HL-60/S4 treated with phorbol 12-myristate 13-acetate at 8.2 ng/mL for 4 days and 3 days (cell line): ENCODE data around the gene LTA.

Experiments used
- in situ Hi-C: fragments of 300-500 bp; cut with MboI; formaldehyde crosslinking; loops from 2 replicates; pipeline ENCODE4 v1.15.0; 2022; ENCODE audit warnings: low sequenced_read_pairs

The LTA gene

DNA sequence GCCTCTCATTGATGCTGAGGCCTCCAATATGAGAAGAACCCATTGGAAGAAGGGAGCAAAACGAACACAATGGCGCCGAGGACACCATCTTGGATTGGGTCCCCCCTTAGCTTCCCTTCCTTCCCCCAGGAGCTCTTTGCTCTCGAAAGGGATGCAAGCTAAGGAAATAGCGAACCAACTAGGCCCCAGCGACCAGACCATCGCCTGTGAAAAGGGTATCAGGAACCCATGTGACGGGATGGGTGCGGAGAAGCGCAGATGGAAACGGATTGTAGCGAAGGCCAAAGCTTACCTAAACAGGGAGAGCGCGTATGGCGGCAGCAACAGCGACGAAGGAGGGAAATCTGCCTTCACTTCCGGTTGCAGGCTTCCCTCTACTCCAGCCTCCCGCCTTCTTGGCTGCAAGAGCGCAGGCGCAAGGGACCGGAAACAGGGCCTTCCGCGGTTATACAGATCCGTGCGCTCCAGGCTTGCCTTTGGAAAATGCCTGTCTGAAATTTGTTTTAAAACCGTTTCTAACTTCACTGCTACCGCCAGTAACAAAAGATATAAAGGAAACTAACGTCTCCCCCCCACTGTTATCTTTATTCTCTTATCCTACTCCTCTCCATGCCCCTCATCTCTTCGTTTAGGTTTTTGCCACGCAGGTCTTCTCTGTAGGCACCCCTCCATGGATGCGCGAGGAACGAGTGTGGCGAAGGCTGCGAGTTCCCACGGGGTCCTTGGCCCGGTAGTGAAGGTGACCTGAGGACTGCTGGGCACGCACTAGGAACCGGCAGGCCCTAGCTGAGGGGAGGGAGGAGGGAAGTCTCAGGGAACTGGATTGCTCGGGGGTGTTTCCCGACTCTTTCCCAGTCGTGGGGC, 30.2 kb upstream of the LTA start, which contains the start of gene DDX39B:
Gene DDX39B (minus strand): TSS at position 346 of the 864 bp plus-strand sequence. CDS start 1,471 bp downstream, outside the sequence.
- in situ Hi-C loops = no loop called here

DNA sequence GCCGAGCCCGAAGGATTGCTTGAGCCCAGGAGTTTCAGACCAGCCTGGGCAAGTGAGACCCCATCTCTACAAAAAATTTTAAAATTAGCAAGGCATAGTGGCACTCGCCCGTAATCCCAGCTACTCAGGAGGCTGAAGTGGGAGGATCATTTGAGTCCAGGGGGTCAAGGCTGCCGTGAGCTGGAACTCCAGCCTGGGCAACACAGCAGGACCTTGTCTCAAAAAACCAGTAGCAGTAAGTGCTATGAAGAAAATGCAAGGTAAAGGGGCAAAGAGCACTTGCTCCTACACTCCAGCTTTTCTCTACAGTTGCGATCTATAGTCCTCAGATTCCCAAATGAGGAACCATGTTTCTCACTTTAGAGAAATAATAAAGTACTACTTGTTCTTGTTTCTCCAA, 28.4 kb upstream of the LTA start:
- in situ Hi-C loops = no loop called here

DNA sequence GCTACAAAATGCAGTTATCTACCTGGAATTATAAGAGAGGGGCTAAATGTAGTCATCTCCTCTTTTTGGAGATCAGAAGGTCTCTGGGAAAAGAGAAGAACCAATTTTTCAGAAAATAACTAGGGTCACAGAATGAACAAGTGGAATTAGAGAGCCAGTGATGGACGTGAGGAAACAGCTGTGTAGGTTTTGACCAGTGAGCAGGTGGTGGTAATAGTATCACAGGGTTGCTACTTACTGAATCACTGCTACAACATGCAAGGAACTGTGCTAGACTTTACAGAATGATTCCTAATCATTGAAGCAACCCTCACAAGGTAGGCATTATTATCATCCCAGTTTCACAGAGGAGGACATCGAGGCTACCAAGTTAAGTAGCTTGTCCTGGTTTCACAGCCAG, 27.4 kb upstream of the LTA start:
- in situ Hi-C loops = no loop called here

DNA sequence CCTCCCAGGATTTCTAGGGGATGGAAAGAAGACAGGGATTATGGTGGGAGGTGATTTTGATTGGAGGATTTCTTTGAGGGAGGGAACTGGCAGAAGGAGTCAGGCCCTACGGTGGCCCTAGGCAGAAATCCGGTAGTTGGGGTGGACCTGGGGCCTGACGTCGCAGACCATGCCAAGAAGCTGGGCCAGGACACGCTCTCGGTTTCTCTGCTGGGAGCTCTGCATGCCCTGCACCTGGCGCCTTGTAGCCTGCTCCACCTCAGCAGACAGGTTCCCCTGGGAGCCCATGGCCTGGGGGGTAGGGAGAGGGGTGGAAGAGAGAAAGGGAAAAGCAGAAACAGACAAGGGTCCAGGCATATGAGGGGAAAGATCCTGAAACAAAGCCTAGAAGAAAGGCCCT, 26.8 kb upstream of the LTA start:
- in situ Hi-C loops = no loop called here

DNA sequence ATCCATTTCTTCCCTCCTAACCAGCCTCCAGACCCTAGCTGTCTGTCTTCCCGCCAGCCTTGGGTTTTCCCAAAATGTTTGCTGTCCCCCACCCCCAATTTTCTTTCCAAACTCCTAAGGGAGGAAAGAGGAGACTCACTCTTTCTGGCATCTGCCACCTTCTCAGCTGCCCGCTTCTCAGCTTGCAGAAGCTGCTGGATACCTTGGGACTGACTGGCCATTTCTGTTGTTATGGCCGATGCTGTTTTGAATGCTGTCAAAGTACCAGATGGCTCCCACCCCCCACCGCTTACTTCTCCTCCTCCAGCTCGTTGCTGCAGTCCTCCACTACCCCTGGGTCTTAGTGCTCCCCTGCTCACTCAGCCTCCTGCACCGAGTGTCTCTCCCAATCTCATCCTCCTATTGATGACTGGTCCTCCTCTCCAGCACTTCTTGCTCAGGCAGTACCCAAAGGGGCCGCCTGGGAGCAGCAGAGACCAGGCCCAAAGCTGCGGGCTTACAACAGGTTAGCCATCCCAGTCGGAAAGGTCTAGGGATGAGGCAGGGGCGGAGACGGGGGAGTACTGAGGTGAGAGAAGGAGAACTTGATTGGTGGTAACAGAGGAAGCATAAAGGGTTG, 25.6 kb upstream of the LTA start, which contains the start of gene ATP6V1G2:
Gene ATP6V1G2 (minus strand): TSS at position 270 of the 619 bp plus-strand sequence. CDS start 49 bp downstream, at position 221.
- in situ Hi-C loops = no loop called here

DNA sequence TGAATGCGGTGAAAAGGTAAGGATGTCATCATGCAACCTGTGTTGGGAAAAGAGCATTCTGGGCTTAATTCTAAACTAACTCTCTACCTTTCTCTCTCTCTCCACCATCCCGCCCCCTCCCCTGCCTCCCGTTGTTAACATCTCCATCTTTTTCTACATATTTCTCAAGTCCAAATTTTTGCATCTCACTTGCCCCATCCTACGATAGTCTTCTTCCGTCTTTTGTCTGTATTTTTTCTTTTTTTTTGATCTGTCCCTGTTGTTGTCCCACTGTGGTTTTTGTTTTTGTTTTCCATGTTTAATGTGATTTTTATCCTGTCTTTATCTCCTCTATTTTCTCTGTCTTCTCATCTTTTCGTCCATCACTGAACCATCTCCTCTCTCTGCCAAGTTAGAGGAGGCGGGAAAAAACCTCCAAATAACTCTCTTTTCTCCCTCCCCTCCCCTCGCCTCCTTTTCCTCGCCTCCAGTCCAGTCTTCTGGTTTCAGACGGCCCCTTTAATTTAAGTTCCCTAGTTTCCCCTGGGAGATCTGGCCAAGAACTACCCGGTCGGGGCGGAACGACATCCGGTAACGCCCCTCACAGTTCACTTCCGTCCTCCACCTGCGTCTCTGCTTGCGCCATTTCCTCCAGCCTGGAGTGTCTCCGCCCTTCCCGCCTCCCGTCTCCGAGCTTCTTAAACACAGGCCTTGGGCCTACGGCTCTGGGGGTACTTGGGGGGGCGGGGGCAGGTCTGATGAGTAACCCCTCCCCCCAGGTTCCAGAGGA, 24.9 kb upstream of the LTA start, which contains the start of gene NFKBIL1:
Gene NFKBIL1 (plus strand): TSS at position 651 of the 769 bp plus-strand sequence. CDS start 87 bp downstream, at position 738.
- in situ Hi-C loops = no loop called here

DNA sequence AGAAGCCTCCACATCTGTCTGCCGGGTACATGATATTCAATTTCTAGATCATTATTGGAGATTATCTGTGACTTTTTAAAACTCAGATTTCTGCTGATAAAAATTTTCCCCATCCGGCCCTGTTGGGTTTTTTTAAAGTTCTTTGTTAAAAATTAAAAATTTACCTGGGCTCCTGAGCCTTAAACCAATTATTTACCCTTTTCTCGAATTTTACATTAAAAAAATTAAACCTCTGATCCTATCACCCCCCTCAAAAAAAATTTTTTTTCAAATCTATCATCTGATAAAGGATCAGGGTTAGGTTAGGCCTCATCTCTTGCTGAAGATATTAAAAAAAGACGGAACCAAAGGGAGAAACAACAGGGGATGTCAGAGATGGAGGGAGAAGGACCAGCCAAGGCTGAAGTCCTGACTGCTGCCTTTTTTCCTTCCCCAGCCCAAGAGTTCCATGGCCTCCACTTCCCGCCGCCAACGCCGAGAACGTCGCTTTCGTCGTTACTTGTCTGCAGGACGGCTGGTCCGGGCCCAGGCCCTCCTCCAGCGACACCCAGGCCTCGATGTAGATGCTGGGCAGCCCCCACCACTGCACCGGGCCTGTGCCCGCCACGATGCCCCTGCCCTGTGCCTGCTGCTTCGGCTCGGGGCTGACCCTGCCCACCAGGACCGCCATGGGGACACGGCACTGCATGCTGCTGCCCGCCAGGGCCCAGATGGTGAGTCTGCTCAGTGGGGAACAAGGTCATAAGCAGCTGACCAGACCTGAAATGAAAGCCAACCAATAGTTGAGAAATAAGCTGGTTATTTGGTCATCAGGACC, 24.2 kb upstream of the LTA start:
- in situ Hi-C loops = no loop called here

DNA sequence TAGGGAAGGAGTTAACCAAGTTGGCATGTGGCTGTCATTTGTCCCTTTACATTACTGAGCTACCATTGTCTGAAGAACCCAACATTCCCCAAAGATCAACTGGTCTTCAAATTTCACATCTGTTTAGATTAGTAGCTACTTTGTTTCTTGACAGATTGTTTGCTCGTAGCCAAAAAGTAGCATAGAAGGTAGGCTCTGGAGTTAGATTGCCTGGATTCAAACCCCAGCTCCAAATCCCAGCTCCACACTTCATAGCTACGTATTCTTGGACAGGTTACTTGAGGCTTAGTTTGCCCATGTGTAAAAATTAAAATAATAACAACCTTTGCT, 23.6 kb upstream of the LTA start:
- in situ Hi-C loops = no loop called here

DNA sequence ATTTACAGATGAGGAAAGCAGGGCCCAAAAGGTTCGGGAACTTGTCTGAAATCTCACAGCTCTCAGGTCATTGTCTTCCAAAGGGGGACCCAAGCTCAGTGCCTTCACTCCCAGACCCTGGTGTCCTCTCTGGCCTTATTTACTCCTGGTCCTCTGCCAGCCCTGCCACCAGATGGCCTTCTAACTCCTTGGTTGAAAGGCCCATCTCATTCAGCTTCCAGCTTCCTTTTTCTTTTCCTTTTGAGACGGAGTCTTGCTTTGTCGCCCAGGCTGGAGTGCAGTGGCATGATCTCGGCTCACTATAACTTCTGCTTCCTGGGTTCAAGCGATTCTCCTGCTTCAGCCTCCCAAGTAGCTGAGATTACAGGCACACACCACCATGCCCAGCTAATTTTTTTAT, 20.7 kb upstream of the LTA start:
- in situ Hi-C loops = loop anchor here (5.0 kb wide), 1 partner anchor 46 kb away; no protein-coding TSS in a partner anchor

DNA sequence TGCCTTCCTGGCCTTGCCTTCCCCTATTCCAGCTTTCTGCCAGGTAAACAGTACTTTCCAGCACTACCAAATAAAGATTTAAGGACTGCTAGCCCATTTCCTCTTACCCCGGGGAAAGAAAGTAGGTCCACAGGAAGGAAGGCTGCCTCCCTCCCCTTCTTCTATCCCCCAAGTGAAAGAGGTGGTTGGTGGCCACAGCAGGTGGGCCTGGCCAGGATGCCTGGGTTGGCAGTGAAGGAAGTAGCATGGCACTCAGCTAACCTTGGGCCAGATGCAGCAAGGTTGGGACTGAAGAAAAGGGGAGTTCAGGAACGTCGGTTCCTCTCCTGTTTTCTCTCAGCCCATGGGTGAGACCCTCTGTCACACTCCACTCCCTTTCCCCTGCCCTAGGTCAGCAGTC, 15.8 kb upstream of the LTA start:
- in situ Hi-C loops = no loop called here

DNA sequence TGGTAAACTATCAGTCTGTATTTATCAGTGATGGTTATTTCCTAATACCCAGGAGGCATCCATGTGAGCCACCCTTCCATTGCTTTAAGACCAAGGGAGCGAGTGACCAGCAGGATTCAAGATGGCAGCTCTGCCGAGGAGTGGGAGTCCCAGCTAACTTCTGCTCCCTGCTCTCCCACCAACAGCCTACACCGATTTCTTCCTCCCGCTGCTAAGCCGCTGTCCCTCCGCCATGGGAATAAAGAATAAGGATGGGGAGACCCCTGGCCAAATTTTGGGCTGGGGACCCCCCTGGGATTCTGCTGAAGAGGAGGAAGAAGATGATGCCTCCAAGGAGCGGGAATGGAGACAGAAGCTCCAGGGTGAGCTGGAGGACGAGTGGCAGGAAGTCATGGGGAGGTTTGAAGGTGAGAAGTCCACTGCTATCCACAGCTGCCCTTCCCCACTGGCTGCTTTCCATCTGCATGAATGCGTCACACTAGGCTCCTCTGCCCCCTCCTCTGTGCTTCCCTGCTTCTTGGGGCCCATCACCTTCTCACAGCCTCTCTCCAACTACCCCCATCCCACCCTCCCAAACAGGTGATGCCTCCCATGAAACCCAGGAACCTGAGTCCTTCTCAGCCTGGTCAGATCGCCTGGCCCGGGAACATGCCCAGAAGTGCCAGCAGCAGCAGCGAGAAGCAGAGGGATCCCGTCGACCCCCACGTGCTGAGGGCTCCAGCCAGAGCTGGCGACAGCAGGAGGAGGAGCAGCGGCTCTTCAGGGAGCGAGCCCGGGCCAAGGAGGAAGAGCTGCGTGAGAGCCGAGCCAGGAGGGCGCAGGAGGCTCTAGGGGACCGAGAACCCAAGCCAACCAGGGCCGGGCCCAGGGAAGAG, 14.4 kb upstream of the LTA start:
- in situ Hi-C loops = no loop called here

DNA sequence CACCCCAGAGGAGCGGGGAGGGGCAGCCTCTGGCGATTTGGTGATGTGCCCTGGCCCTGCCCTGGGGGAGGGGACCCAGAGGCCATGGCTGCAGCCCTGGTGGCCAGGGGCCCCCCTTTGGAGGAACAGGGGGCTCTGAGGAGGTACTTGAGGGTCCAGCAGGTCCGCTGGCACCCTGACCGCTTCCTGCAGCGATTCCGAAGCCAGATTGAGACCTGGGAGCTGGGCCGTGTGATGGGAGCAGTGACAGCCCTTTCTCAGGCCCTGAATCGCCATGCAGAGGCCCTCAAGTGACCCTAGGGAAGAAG, 13.8 kb upstream of the LTA start:
- in situ Hi-C loops = no loop called here

DNA sequence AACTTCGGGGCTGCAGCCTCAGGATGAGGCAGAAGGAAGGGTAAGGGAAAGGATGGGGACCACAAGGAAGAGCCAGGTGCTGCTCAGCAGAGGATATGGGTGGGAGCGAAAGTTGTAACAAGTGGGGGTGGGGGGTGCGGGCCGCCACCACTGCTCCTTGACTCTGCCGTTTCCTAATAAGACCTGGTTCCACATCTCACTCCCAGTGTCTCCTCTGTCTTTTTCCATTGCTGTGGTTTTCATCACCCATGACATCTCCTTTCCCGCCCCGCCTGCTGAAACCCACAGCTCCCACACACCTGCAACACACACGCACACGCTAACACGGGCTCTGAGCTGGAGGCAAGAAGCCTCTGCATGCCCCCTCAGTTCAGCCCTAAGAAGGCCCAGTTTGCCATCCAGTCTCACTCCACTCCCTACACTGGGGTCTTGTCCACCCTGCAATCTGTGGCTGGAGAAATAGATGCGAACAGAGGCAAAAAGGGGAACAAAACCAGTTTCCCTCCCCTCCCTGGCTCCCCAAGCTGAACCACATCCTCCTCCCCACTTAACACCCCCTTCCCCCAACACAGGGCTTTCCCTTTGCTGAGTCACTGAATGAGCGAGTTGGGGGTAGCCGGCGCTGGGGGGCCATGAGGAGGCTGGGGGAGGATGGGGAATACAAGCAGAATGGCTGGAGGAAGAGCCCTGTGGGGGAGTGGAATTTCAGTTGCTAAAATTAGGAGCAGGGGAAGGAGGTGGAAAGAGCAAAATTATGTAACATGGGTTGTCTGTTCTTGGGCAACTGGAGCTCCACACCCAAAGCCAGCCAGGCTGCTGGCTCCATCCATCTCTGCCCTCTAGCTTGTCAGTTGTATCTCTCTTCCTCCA, 13.2 kb upstream of the LTA start:
- in situ Hi-C loops = no loop called here

DNA sequence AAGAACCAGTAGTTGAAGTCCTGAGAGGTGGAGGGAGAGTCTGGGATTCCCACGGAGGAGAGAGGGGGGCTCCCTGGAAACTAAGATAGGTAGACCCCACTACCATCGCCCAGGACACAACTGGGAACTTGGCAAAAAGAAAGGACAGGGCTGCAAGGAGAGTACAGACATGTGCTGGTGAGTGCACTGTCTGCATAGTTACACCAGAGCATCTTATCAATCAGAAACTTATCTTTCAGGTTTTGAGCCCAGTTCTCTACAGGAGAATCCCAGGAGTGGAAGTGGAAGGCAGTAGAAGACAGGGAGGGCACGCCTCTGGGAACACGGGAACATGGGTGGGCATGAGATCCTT, 12.5 kb upstream of the LTA start:
- in situ Hi-C loops = no loop called here

DNA sequence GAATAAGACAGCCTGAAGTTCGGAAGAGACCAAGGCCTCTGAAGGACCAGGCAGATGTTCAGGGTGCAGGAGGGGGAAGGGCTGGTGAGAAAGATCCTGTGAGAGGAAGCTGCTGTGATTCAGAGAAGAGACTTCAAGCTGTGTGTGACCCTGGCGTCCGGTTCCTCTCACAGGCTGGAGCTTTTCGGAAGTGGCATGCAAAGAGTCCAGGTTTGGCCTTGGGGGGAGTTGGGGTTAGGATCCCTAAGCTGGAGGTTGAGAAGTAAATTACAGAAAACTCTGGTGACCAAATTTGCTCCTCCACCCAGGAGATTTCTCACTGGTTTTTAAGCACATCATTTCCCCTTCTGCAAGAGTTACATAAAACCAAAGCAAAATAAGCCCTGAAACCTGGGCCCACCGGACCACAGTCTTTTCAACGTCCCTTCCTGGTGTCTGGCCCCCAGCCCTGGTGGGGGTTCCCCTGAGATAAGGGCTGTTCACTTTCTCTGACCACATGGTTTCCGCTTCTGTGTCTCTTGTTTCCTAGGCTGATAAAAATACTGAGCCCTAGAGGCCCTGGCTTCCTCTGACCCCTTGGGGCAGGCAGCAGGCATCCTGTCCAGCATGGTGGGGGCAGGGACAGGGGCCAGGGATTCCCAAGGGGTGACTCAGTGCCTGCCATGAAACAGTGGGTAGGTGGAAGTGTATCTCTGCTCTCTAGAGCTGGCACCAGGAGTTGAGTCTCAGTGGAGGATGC, 12.0 kb upstream of the LTA start:
- in situ Hi-C loops = no loop called here

DNA sequence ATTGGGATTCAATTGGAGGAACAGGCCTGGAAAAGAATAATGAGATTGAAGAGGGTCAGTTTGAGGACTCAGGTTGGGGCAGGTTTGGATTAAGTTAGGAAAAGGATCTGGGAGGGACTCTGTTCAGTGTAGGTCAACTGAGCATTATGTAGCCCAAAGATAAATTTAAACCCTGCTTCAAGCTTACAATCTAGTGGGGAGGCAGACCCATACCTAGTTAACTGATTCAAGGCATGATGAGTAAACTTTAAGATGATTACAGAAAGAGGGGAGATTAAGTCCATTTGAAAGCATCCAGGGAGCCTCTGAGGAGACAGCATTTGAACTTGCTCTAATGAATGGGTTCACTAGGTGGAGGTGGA, 11.4 kb upstream of the LTA start:
- in situ Hi-C loops = no loop called here

DNA sequence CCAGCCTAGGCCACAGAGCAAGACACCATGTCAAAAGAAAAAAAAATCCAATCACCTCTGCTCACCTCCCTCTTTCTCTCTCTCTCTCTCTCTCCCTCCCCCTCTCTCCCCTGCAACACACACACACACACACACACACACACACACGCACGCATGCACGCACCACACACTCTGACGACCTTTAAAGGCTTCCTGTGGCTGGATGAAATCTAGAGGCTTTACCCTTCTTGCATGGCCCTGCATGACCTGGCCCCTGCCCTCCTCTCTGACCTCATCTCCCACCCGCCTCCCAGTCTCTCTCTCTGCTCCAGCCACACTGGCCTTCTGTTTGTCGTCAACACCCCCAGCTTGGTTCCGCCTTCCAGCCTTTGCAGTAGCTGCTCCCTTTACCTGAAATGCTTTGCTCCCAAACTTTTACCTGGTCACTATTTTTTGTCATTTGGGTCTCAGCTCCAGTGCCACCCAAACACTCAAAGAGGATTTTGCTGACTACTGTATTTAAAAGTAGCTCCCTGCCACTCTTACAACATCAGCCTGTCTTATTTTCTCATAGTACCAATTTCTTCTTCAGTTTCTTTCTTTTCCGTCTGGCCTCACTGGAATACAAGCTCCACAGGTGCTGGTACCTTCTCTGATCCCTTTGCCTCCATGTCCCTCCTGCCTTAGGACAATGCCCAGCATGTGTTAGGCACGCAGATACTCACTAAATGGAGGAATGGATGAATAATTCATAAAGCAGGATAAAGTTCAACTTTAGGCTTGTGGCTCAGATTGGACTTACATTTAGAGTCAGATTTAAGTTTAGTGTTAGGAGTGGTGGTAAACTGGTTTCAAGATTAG, 4.3 kb upstream of the LTA start:
- in situ Hi-C loops = no loop called here
